Subcutaneous adipose tissue (tissue), 4 donors: ENCODE data around the gene RAB4A. TPM values are rescaled to one million over a fixed set of nuclear protein-coding genes. Genes with fewer than 3 reads are reported as not detected.

Experiments used
- CTCF ChIP-seq: fragments of 450-650 bp; IDR thresholded peaks from one replicate; pipeline ENCODE4 v1.5.1; 2016; ENCODE audit warnings: low read depth, mild to moderate bottlenecking, control low read depth, antibody characterized with exemption, moderate library complexity
- total RNA-seq, 4 donors: library from RNA; depleted of rRNA; stranded (reverse); fragments of >200 nt; gene quantifications; one replicate each; pipeline ENCODE4 v1.1.0, GENCODE V29; 2016

The RAB4A gene
- total RNA-seq, 4 donors from 2014 or later: 26.0 to 46.2 (median 37.5) TPM

GRCh38 chr1:229234870-229235472 is 35.9 kb upstream of the RAB4A start:
- no peak for TF ChIP-seq CTCF

- no peak for TF ChIP-seq CTCF
Measured at GRCh38 chr1:229237320-229237719, 33.6 kb upstream of the RAB4A start.

GRCh38 chr1:229238231-229238630 is 32.7 kb upstream of the RAB4A start:
- TF ChIP-seq CTCF: no peak

GRCh38 chr1:229238674-229239415 is 32.1 kb upstream of the RAB4A start:
- TF ChIP-seq CTCF: no peak

- no peak for TF ChIP-seq CTCF
Measured at GRCh38 chr1:229240532-229240931, 30.4 kb upstream of the RAB4A start.

GRCh38 chr1:229241390-229241789 is 29.5 kb upstream of the RAB4A start:
- TF ChIP-seq CTCF: no peak

GRCh38 chr1:229243638-229244037 is 27.3 kb upstream of the RAB4A start:
- TF ChIP-seq CTCF: no peak
